H1 (cell line): ENCODE results near the gene GNB1. TPM values are rescaled to one million over a fixed set of nuclear protein-coding genes. Genes with fewer than 3 reads are reported as not detected.
A peak's percentile ranks its signal among the peaks of the same experiment; 100 is the strongest.

Source experiments
- CTCF ChIA-PET: fragments of 300-600 bp; sonication (Branson Sonifier 250); formaldehyde crosslinking; loops from one replicate; lab custom pipeline; 2021; ENCODE audit not compliant: partially characterized antibody; lab: Charles Lee
- POLR2A ChIA-PET: fragments of 300-600 bp; sonication (Branson Sonifier 250); formaldehyde crosslinking; loops from one replicate; lab custom pipeline; 2021; ENCODE audit warnings: inconsistent platforms; ENCODE audit not compliant: partially characterized antibody; lab: Charles Lee
- DNase-seq, 2 experiments: peaks; one replicate each; pipeline versions ENCODE4 v3.0.0 to v3.0.0-alpha.2; 2010 to 2022; ENCODE audit warnings: low spot score in 2 of 2, low read depth in 1 of 2, mixed read lengths in 1 of 2
- FAIRE-seq: peaks from 2 replicates; lab custom pipeline; 2011; peaks lifted over from hg19 to GRCh38; lab: Jason Lieb, UNC
- H2AFZ ChIP-seq: 2 replicates; pipeline ENCODE4 v1.8.1; 2012; ENCODE audit warnings: low read length, inconsistent platforms
- H2AK5ac ChIP-seq: 2 replicates; pipeline ENCODE4 v1.6.1; 2013; ENCODE audit warnings: low read depth, low read length
- H2BK120ac ChIP-seq: replicated peaks from 2 replicates; pipeline ENCODE3; 2013; ENCODE audit warnings: low read depth, low read length, inconsistent platforms
- H2BK12ac ChIP-seq: 2 replicates; pipeline ENCODE4 v1.6.1; 2013; ENCODE audit warnings: low read depth, low read length
- H2BK15ac ChIP-seq: 2 replicates; pipeline ENCODE4 v1.6.1; 2013; ENCODE audit warnings: low read length
- H2BK20ac ChIP-seq: 2 replicates; pipeline ENCODE4 v1.6.1; 2013; ENCODE audit warnings: low read length
- H2BK5ac ChIP-seq: 2 replicates; pipeline ENCODE4 v1.6.1; 2013; ENCODE audit warnings: low read depth, low read length
- H3K14ac ChIP-seq: 2 replicates; pipeline ENCODE4 v1.6.1; 2013; ENCODE audit warnings: inconsistent platforms; ENCODE audit not compliant: insufficient read length
- H3K18ac ChIP-seq: 2 replicates; pipeline ENCODE4 v1.6.1; 2013; ENCODE audit warnings: low read length; ENCODE audit errors: extremely low read depth
- H3K23ac ChIP-seq: 2 replicates; pipeline ENCODE4 v1.6.1; 2013; ENCODE audit warnings: inconsistent platforms; ENCODE audit not compliant: insufficient read length
- H3K23me2 ChIP-seq: 2 replicates; pipeline ENCODE4 v1.6.1; 2013; ENCODE audit warnings: low read depth, low read length
- H3K27ac ChIP-seq: 2 replicates; pipeline ENCODE4 v1.6.1; 2011; ENCODE audit warnings: low read depth, low read length, inconsistent platforms
- H3K27me3 ChIP-seq, 4 experiments: replicated peaks in 1 of 4; 1 replicate in 1 of 4; 2 replicates in 3 of 4; pipeline versions ENCODE4 v1.6.1 to v1.8.1; 2011 to 2013; ENCODE audit warnings: low read length in 3 of 4, mild to moderate bottlenecking in 3 of 4, inconsistent platforms in 2 of 4, mixed read lengths in 2 of 4, moderate library complexity in 1 of 4; ENCODE audit not compliant: control insufficient read depth in 3 of 4, insufficient read depth in 3 of 4; ENCODE audit errors: extremely low read depth in 1 of 4
- H3K36me3 ChIP-seq, 4 experiments: 2 replicates each; pipeline versions ENCODE4 v1.6.1 to v1.8.1; 2011 to 2013; ENCODE audit warnings: mild to moderate bottlenecking in 4 of 4, low read length in 3 of 4, moderate library complexity in 2 of 4, control low read depth in 1 of 4, inconsistent platforms in 1 of 4; ENCODE audit not compliant: insufficient read depth in 4 of 4, control insufficient read depth in 2 of 4
- H3K4ac ChIP-seq: replicated peaks from 2 replicates; pipeline ENCODE3; 2013; ENCODE audit warnings: low read length, low read depth, mixed read lengths, inconsistent platforms; ENCODE audit not compliant: insufficient read length
- H3K4me1 ChIP-seq, 4 experiments: replicated peaks in 1 of 4; 1 replicate in 1 of 4; 2 replicates in 3 of 4; pipeline versions ENCODE4 v1.6.1 to v1.8.1; 2011 to 2013; ENCODE audit warnings: low read length in 3 of 4, inconsistent platforms in 2 of 4, mixed read lengths in 1 of 4; ENCODE audit not compliant: insufficient read depth in 4 of 4, control insufficient read depth in 3 of 4
- H3K4me2 ChIP-seq, 2 experiments: 2 replicates each; pipeline versions ENCODE4 v1.6.1 to v1.8.1; 2011 to 2013; ENCODE audit warnings: low read depth in 2 of 2, low read length in 2 of 2, control low read depth in 1 of 2, inconsistent platforms in 1 of 2, mild to moderate bottlenecking in 1 of 2; ENCODE audit not compliant: insufficient read depth in 1 of 2
- H3K4me3 ChIP-seq, 4 experiments: fragments of 200-600, 300-600 bp in 1 of 4; sonication (generic), shearing (Covaris generic), sonication (Bioruptor Twin) in 1 of 4; 2 replicates each; pipeline versions ENCODE4 v1.5.1 to v1.8.1; 2011 to 2016; ENCODE audit warnings: low read length in 4 of 4, low read depth in 3 of 4, control low read depth in 2 of 4, inconsistent platforms in 2 of 4, mild to moderate bottlenecking in 2 of 4, mixed read lengths in 1 of 4, moderate library complexity in 1 of 4; ENCODE audit not compliant: insufficient read depth in 2 of 4; ENCODE audit errors: extremely low read depth in 1 of 4
- H3K56ac ChIP-seq: replicated peaks from 2 replicates; pipeline ENCODE3; 2013; ENCODE audit warnings: low read depth, mild to moderate bottlenecking, mixed read lengths, low read length, inconsistent platforms; ENCODE audit not compliant: insufficient read length
- H3K79me1 ChIP-seq: 2 replicates; pipeline ENCODE4 v1.6.1; 2013; ENCODE audit warnings: low read depth, low read length, control low read depth
- H3K79me2 ChIP-seq, 2 experiments: 2 replicates each; pipeline versions ENCODE4 v1.6.1 to v1.8.1; 2012 to 2013; ENCODE audit warnings: low read length in 2 of 2, mild to moderate bottlenecking in 2 of 2, inconsistent platforms in 1 of 2; ENCODE audit not compliant: insufficient read depth in 2 of 2, control insufficient read depth in 1 of 2
- H3K9ac ChIP-seq, 4 experiments: replicated peaks in 1 of 4; 1 replicate in 1 of 4; 2 replicates in 3 of 4; pipeline versions ENCODE4 v1.6.1 to v1.8.1; 2011 to 2013; ENCODE audit warnings: low read depth in 3 of 4, low read length in 3 of 4, control low read depth in 2 of 4, mild to moderate bottlenecking in 2 of 4, moderate library complexity in 2 of 4, inconsistent platforms in 1 of 4; ENCODE audit errors: extremely low read depth in 1 of 4
- H3K9me3 ChIP-seq, 2 experiments: 2 replicates each; pipeline versions ENCODE4 v1.6.1 to v1.8.1; 2012 to 2013; ENCODE audit warnings: mild to moderate bottlenecking in 2 of 2, moderate library complexity in 2 of 2, control low read depth in 1 of 2, inconsistent platforms in 1 of 2, low read depth in 1 of 2, low read length in 1 of 2, mixed read lengths in 1 of 2; ENCODE audit not compliant: insufficient read depth in 2 of 2
- H4K20me1 ChIP-seq, 2 experiments: replicated peaks in 1 of 2; 2 replicates each; pipeline versions ENCODE3 to v1.8.1; 2011 to 2013; ENCODE audit warnings: inconsistent platforms in 2 of 2, low read length in 2 of 2, mild to moderate bottlenecking in 1 of 2; ENCODE audit not compliant: insufficient read depth in 2 of 2, control insufficient read depth in 1 of 2
- H4K5ac ChIP-seq: 2 replicates; pipeline ENCODE4 v1.6.1; 2013; ENCODE audit warnings: low read length, low read depth, mixed read lengths, inconsistent platforms; ENCODE audit not compliant: insufficient read length
- H4K8ac ChIP-seq: 2 replicates; pipeline ENCODE4 v1.8.0; 2013; ENCODE audit warnings: mild to moderate bottlenecking, moderate library complexity, low read length, inconsistent platforms; ENCODE audit not compliant: insufficient read depth; ENCODE audit errors: extremely low read depth
- H4K91ac ChIP-seq: replicated peaks from 2 replicates; pipeline ENCODE3; 2013; ENCODE audit warnings: low read length, mixed read lengths, inconsistent platforms; ENCODE audit not compliant: insufficient read length
- CHD1 ChIP-seq: IDR thresholded peaks from 2 replicates; pipeline ENCODE4 v1.6.1; 2012; ENCODE audit warnings: low read depth, low read length, improper control_type of control experiment
- POLR2AphosphoS5 ChIP-seq: IDR thresholded peaks from 2 replicates; pipeline ENCODE4 v1.6.1; 2011; ENCODE audit warnings: low read depth, low read length
- WGBS, 2 experiments: shearing (Covaris generic) in 1 of 2; methylation state at CpG; one replicate each; pipeline versions ENCODE4 v1.1.6 to v1.1.7; 2013 to 2015; ENCODE audit warnings: low lambda C conversion rate in 2 of 2, mixed read lengths in 2 of 2, inconsistent platforms in 1 of 2, low coverage in 1 of 2, missing lambda C conversion rate in 1 of 2; ENCODE audit not compliant: insufficient replicate concordance in 2 of 2, insufficient coverage in 1 of 2, insufficient read length in 1 of 2; ENCODE audit errors: extremely low coverage in 1 of 2, missing lambda C conversion rate in 1 of 2; 5-methylcytosine and 5-hydroxymethylcytosine counted together
- polyA plus RNA-seq, 7 experiments: library from polyadenylated mRNA; depleted of rRNA in 3 of 7; stranded (reverse) in 5 of 7; unstranded in 2 of 7; fragments of >200 nt in 5 of 7; fragments of 200-250 nt in 2 of 7; gene quantifications; 1 replicate in 5 of 7; 2 replicates in 1 of 7; 4 replicates in 1 of 7; pipeline versions ENCODE4 v1.2.1 to v1.2.3, GENCODE V29; 2011 to 2013; ENCODE audit warnings: missing spikeins in 2 of 7, mixed read lengths in 2 of 7
- total RNA-seq: library from RNA; stranded (reverse); fragmentation: NEBNext Ultra II Directional; extraction: Animal tissue kit (Norgen Biotek cat#: 25700); gene quantifications from 2 replicates; pipeline ENCODE4 v1.2.1, GENCODE V29; 2021

Gene GNB1
- total and polyA plus RNA-seq, 2 of the 8 experiments (the other 6 are each of a cell fraction or from before 2014, with no cell fraction given), result 343 to 382 TPM

GRCh38 chr1:1876335-1876930 is 14.5 kb downstream of the GNB1 start:
- FAIRE-seq, result no peak
- peaks cover 41 to 56% of the 10 kb centered on the region in 2 experiments for H4K20me1 ChIP-seq
- CTCF ChIA-PET, result interaction anchor here (0.6 to 3.0 kb wide), 9 partner anchors 8 to 87 kb away, joined by 3 to 13 read pairs (median 3); no protein-coding TSS in a partner anchor
- no peak overlapping the region for H4K8ac ChIP-seq
- no peaks in the 10 kb centered on the region for H3K23me2 ChIP-seq
- 92% methylated on average over 11 of the region's 11 CpGs; no CpG with 5 or more reads in 1 of the 2 experiments for WGBS, 2 experiments
- peaks cover 0 to 6% (median 3%) of the 10 kb centered on the region in 4 experiments; a peak in 3 of 7 replicates for H3K4me1 ChIP-seq
- no peak overlapping the region for H3K14ac ChIP-seq
- no peak overlapping the region for H4K5ac ChIP-seq
- H3K36me3 ChIP-seq, result peaks cover 8 to 30% (median 19%) of the 10 kb centered on the region in 4 experiments; a peak in 7 of 8 replicates
- no peak overlapping the region for H3K23ac ChIP-seq
- H3K27me3 ChIP-seq, result no peaks in the 10 kb centered on the region
- H2BK12ac ChIP-seq, result no peak overlapping the region
- H3K9ac ChIP-seq, result no peak overlapping the region
- POLR2A ChIA-PET, result interaction anchor here (0.6 to 5.2 kb wide), 5 partner anchors 11 to 32 kb away, joined by 3 to 32 read pairs (median 4); no protein-coding TSS in a partner anchor
- H3K27ac ChIP-seq, result no peak overlapping the region
- H2AFZ ChIP-seq, result no peak overlapping the region
- H3K9me3 ChIP-seq, result peaks cover 0 to 4% of the 10 kb centered on the region in 2 experiments; a peak in 1 of 4 replicates
- no peak for DNase-seq
- no peak overlapping the region for H2BK20ac ChIP-seq
- no peak overlapping the region for H2BK120ac ChIP-seq
- H2BK15ac ChIP-seq, result no peak overlapping the region
- H3K4me2 ChIP-seq, result no peak overlapping the region
- H3K79me2 ChIP-seq, result peaks cover 80 to 100% of the 10 kb centered on the region in 2 experiments
- 0 out of 2 replicates have a peak overlapping the region, but pooled peaks have one; percentile 4 for H2BK5ac ChIP-seq
- H2AK5ac ChIP-seq, result no peak overlapping the region
- no peak overlapping the region for H3K4ac ChIP-seq
- no peak overlapping the region for H3K18ac ChIP-seq
- no peak for TF ChIP-seq CHD1
- 0 out of 2 replicates have a peak, but pooled peaks have one; percentile 13 for TF ChIP-seq POLR2AphosphoS5
- H3K4me3 ChIP-seq, result no peak overlapping the region
- H4K91ac ChIP-seq, result no peak overlapping the region
- no peak overlapping the region for H3K56ac ChIP-seq
- H3K79me1 ChIP-seq, result peaks cover 18% of the 10 kb centered on the region
